ENCODE measurements around the gene PKM.

GRCh38 chr15:72271221-72271620 is 40.2 kb upstream of the PKM start:
- TF ChIP-seq EZH2 (IDR thresholded peaks at IDR 0.05; ENCODE audit: insufficient read depth, poor library complexity, severe bottlenecking) (no peak), EZH2phosphoT487 (IDR thresholded peaks at IDR 0.05; ENCODE audit: insufficient read depth, low read depth) (no peak)

Data from GM23248 (cell line).